OCI-LY7 (cell line): ENCODE results near the gene CASP10. TPM values are rescaled to one million over a fixed set of nuclear protein-coding genes. Genes with fewer than 3 reads are reported as not detected.
A peak's percentile ranks its signal among the peaks of the same experiment; 100 is the strongest.

Experiments used
- BruUV-seq: library from RNA; stranded (reverse); fragments of 400-500 nt; replicated peaks from 2 replicates; lab custom pipeline; 2021; lab: Mats Ljungman, UMichigan
- CTCF ChIA-PET: fragments of 300-600 bp; sonication (Branson Sonifier 250); formaldehyde crosslinking; loops from one replicate; lab custom pipeline; 2022; ENCODE audit warnings: antibody characterized with exemption; ENCODE audit not compliant: unreplicated experiment; lab: Charles Lee
- POLR2A ChIA-PET: fragments of 300-600 bp; sonication (Branson Sonifier 250); formaldehyde crosslinking; loops from one replicate; lab custom pipeline; 2022; ENCODE audit warnings: antibody characterized with exemption; lab: Charles Lee
- DNase-seq: peaks from one replicate; pipeline ENCODE4 v3.0.0-alpha.2; 2015; ENCODE audit warnings: low spot score
- H2AFZ ChIP-seq: fragments of 200-600 bp; sonication (generic), shearing (Covaris generic); 2 replicates; pipeline ENCODE4 v1.6.1; 2014; ENCODE audit warnings: mild to moderate bottlenecking, antibody characterized with exemption, low read length, moderate library complexity
- H3K27ac ChIP-seq: fragments of 200-600 bp; sonication (generic); 2 replicates; pipeline ENCODE4 v1.5.1; 2014; ENCODE audit warnings: mixed run types, low read depth, mild to moderate bottlenecking, moderate library complexity, low read length, inconsistent platforms; ENCODE audit not compliant: poor library complexity, severe bottlenecking
- H3K36me3 ChIP-seq: fragments of 200-600 bp; sonication (generic); 2 replicates; pipeline ENCODE4 v1.6.1; 2014; ENCODE audit warnings: mild to moderate bottlenecking, antibody characterized with exemption, low read length, moderate library complexity, mixed read lengths; ENCODE audit not compliant: insufficient read depth
- H3K4me1 ChIP-seq: fragments of 200-600 bp; sonication (generic); 2 replicates; pipeline ENCODE4 v1.5.1; 2014; ENCODE audit warnings: mild to moderate bottlenecking, low read length; ENCODE audit not compliant: insufficient read depth, poor library complexity, severe bottlenecking
- H3K4me2 ChIP-seq: fragments of 200-600 bp; sonication (generic); 2 replicates; pipeline ENCODE4 v1.6.1; 2014; ENCODE audit warnings: mild to moderate bottlenecking, low read length
- H3K4me3 ChIP-seq: fragments of 200-600 bp; sonication (generic); 2 replicates; pipeline ENCODE4 v1.5.1; 2014; ENCODE audit warnings: mild to moderate bottlenecking, low read depth, low read length; ENCODE audit not compliant: poor library complexity, severe bottlenecking
- H3K79me2 ChIP-seq: fragments of 200-600 bp; sonication (generic); 2 replicates; pipeline ENCODE4 v1.6.1; 2016; ENCODE audit warnings: low read depth, mild to moderate bottlenecking, low read length, moderate library complexity, mixed read lengths; ENCODE audit not compliant: insufficient read depth
- H3K9me2 ChIP-seq: fragments of 200-600 bp; sonication (generic); 2 replicates; pipeline ENCODE4 v1.6.1; 2016; ENCODE audit warnings: mild to moderate bottlenecking, low read length, mixed read lengths; ENCODE audit not compliant: insufficient read depth
- H3K9me3 ChIP-seq: fragments of 200-600 bp; sonication (generic); 2 replicates; pipeline ENCODE4 v1.6.1; 2014; ENCODE audit warnings: mild to moderate bottlenecking, mixed run types, low read length, mixed read lengths
- H4K20me1 ChIP-seq: fragments of 200-600 bp; sonication (generic); 2 replicates; pipeline ENCODE4 v1.6.1; 2014; ENCODE audit warnings: mild to moderate bottlenecking, antibody characterized with exemption, low read length, moderate library complexity, mixed read lengths; ENCODE audit not compliant: insufficient read depth
- EZH2phosphoT487 ChIP-seq: fragments of 200-600 bp; sonication (generic); IDR thresholded peaks from 2 replicates; pipeline ENCODE4 v1.6.1; 2018; ENCODE audit warnings: low read depth, borderline replicate concordance, mild to moderate bottlenecking, mixed run types, antibody characterized with exemption, low read length, moderate library complexity, mixed read lengths
- intact Hi-C: fragments of 100-400 bp; cut with micrococcal nuclease; formaldehyde crosslinking; loops from one replicate; pipeline ENCODE4 v1.10.0; 2022; ENCODE audit not compliant: unreplicated experiment
- total RNA-seq, 2 experiments: library from RNA; depleted of rRNA in 1 of 2; stranded (reverse); fragments of >200 nt in 1 of 2; shearing (Covaris generic) in 1 of 2; gene quantifications; 2 replicates each; pipeline ENCODE4 v1.2.3, GENCODE V29; 2014 to 2022
- TF ChIP-seq, protein P1 (sequence below): fragments of 200-600 bp; sonication (generic); conservative IDR thresholded peaks from 2 replicates; pipeline ENCODE4 v1.5.1; 2014; ENCODE audit warnings: mild to moderate bottlenecking, antibody characterized with exemption, low read length, moderate library complexity, mixed read lengths

Gene CASP10
- total RNA-seq, 2 experiments from 2014 or later, result 0.51 to 1.2 TPM

- no TSS peak for BruUV-seq
- H3K9me3 ChIP-seq, result no peaks in the 10 kb centered on the region
- DNase-seq, result peak; percentile 96
- H2AFZ ChIP-seq, result peak overlapping the region; percentile 97
- H3K36me3 ChIP-seq, result peaks cover 14% of the 10 kb centered on the region
- peaks cover 14% of the 10 kb centered on the region; the same call in 1 of the 2 replicates for H4K20me1 ChIP-seq
- intact Hi-C loops, result loop anchor here (1.0 to 5.0 kb wide), 7 partner anchors 57 to 520 kb away; partner anchors contain the start of genes HYCC2, ORC2, STRADB and TMEM237
- no peaks in the 10 kb centered on the region for H3K9me2 ChIP-seq
- peak overlapping the region; percentile 82 for H3K4me2 ChIP-seq
- peak overlapping the region; percentile 61 for H3K27ac ChIP-seq
- POLR2A ChIA-PET, result interaction anchor here (0.7 to 2.1 kb wide), 17 partner anchors 9 to 511 kb away, joined by 3 to 10 read pairs (median 5); partner anchors contain the start of genes CASP10, NIF3L1, ORC2 and PPIL3
- peaks cover 43% of the 10 kb centered on the region for H3K79me2 ChIP-seq
- TF ChIP-seq EZH2phosphoT487, result no peak
- TF ChIP-seq, protein P1, sequence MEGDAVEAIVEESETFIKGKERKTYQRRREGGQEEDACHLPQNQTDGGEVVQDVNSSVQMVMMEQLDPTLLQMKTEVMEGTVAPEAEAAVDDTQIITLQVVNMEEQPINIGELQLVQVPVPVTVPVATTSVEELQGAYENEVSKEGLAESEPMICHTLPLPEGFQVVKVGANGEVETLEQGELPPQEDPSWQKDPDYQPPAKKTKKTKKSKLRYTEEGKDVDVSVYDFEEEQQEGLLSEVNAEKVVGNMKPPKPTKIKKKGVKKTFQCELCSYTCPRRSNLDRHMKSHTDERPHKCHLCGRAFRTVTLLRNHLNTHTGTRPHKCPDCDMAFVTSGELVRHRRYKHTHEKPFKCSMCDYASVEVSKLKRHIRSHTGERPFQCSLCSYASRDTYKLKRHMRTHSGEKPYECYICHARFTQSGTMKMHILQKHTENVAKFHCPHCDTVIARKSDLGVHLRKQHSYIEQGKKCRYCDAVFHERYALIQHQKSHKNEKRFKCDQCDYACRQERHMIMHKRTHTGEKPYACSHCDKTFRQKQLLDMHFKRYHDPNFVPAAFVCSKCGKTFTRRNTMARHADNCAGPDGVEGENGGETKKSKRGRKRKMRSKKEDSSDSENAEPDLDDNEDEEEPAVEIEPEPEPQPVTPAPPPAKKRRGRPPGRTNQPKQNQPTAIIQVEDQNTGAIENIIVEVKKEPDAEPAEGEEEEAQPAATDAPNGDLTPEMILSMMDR, result no peak
- H3K4me3 ChIP-seq, result peak overlapping the region; percentile 78
- H3K4me1 ChIP-seq, result peaks cover 37% of the 10 kb centered on the region
- CTCF ChIA-PET, result interaction anchor here (0.9 to 1.9 kb wide), 4 partner anchors 10 to 332 kb away, joined by 3 to 9 read pairs (median 5); partner anchors contain the start of gene CASP8
Measured at GRCh38 chr2:201233192-201233811, 50.4 kb downstream of the CASP10 start.

GRCh38 chr2:201233812-201234662, 51.1 kb downstream of the CASP10 start:
- CTCF ChIA-PET, result interaction anchor here (0.9 to 1.4 kb wide), 2 partner anchors 28 to 332 kb away, joined by 3 to 7 read pairs; partner anchors contain the start of gene CASP8
- POLR2A ChIA-PET, result interaction anchor here (0.6 to 2.0 kb wide), 15 partner anchors 9 to 406 kb away, joined by 3 to 10 read pairs (median 4); partner anchors contain the start of genes CASP10, NIF3L1, ORC2 and PPIL3
- peak; percentile 41 for DNase-seq
- Histone ChIP-seq H3K4me2 (peak overlapping the region; percentile 82), H3K4me3 (peak overlapping the region; percentile 78), H3K9me3 (no peaks in the 10 kb centered on the region), H3K36me3 (peaks cover 14% of the 10 kb centered on the region), H3K27ac (peak overlapping the region; percentile 61), H2AFZ (peak overlapping the region; percentile 97), H3K9me2 (no peaks in the 10 kb centered on the region), H4K20me1 (peaks cover 14% of the 10 kb centered on the region; the same call in 1 of the 2 replicates), H3K4me1 (peaks cover 30% of the 10 kb centered on the region), H3K79me2 (peaks cover 43% of the 10 kb centered on the region)
- TSS peak; percentile 76 for BruUV-seq
- intact Hi-C loops, result loop anchor here (1.0 to 5.0 kb wide), 7 partner anchors 57 to 521 kb away; partner anchors contain the start of genes HYCC2, ORC2, STRADB and TMEM237
- TF ChIP-seq, protein P1, result no peak
- TF ChIP-seq EZH2phosphoT487, result no peak
